Central memory CD8-positive, alpha-beta T cell (primary cell): Measurements from ENCODE around the gene PLCB1.

Source experiments
- ATAC-seq: fragments of 150-1000 bp; cut with Tn5 transposase; replicated peaks from 2 replicates; pipeline ENCODE4 v1.10.0; 2022; ENCODE audit warnings: mild to moderate bottlenecking, moderate FRiP score, moderate number of reproducible peaks; ENCODE audit not compliant: poor library complexity, severe bottlenecking; ENCODE audit errors: extremely low read depth
- DNase-seq, 2 donors: peaks; one replicate each; pipeline ENCODE4 v3.0.0; 2021; ENCODE audit warnings: low spot score in 2 of 2
- H3K27ac Mint-ChIP-seq: one replicate; pipeline ENCODE4 v1.8.0; 2022; ENCODE audit warnings: low read depth, mild to moderate bottlenecking, moderate library complexity, mixed read lengths
- H3K27me3 Mint-ChIP-seq: one replicate; pipeline ENCODE4 v1.8.0; 2022; ENCODE audit warnings: mixed read lengths
- H3K36me3 Mint-ChIP-seq: one replicate; pipeline ENCODE4 v1.8.0; 2022; ENCODE audit warnings: mild to moderate bottlenecking, moderate library complexity, mixed read lengths; ENCODE audit not compliant: insufficient read depth
- H3K4me1 Mint-ChIP-seq: one replicate; pipeline ENCODE4 v1.8.0; 2022; ENCODE audit warnings: mixed read lengths
- H3K4me3 Mint-ChIP-seq: one replicate; pipeline ENCODE4 v1.8.0; 2022; ENCODE audit warnings: mild to moderate bottlenecking, moderate library complexity, mixed read lengths
- H3K9me3 Mint-ChIP-seq: one replicate; pipeline ENCODE4 v1.8.0; 2022; ENCODE audit warnings: mixed read lengths

PLCB1 gene

GRCh38 chr20:8414586-8415274, 282.7 kb downstream of the PLCB1 start:
- Mint-ChIP-seq H3K4me3 (no peak overlapping the region), H3K27me3 (no peaks in the 10 kb centered on the region), H3K36me3 (peaks cover 2% of the 10 kb centered on the region), H3K4me1 (peaks cover 5% of the 10 kb centered on the region), H3K27ac (no peak overlapping the region), H3K9me3 (no peaks in the 10 kb centered on the region)
- ATAC-seq (no peak), DNase-seq (no peak)

- Mint-ChIP-seq H3K27ac (no peak overlapping the region), H3K4me1 (peaks cover 4% of the 10 kb centered on the region), H3K9me3 (no peaks in the 10 kb centered on the region), H3K27me3 (no peaks in the 10 kb centered on the region), H3K36me3 (peaks cover 1% of the 10 kb centered on the region), H3K4me3 (no peak overlapping the region)
- DNase-seq (no peak), ATAC-seq (no peak)
Measured at GRCh38 chr20:8421981-8422380, 289.9 kb downstream of the PLCB1 start.

DNA sequence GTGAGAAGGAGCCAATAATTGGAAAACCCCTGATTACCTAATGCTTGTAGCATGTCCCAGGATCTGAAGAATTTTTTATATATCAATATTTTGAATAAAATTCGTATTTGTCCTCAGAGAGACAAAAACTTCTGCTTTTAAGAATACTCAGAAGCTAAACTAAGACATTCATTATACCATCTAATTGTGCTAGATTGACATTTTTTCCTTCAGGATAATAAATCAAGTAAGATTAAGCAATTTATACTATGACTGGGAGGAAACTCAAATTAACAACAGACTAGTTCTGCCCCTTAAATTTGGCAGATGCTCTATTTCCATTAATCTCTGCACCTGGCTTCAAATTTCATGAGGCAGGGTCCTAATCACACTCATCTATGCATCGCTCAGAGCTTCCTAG, 291.4 kb downstream of the PLCB1 start:
- no peaks in the 10 kb centered on the region for H3K27me3 Mint-ChIP-seq
- no peak overlapping the region for H3K27ac Mint-ChIP-seq
- ATAC-seq (no peak), DNase-seq (no peak)
- no peak overlapping the region for H3K4me3 Mint-ChIP-seq
- no peaks in the 10 kb centered on the region for H3K36me3 Mint-ChIP-seq
- H3K4me1 Mint-ChIP-seq = peaks cover 12% of the 10 kb centered on the region
- no peaks in the 10 kb centered on the region for H3K9me3 Mint-ChIP-seq

DNA sequence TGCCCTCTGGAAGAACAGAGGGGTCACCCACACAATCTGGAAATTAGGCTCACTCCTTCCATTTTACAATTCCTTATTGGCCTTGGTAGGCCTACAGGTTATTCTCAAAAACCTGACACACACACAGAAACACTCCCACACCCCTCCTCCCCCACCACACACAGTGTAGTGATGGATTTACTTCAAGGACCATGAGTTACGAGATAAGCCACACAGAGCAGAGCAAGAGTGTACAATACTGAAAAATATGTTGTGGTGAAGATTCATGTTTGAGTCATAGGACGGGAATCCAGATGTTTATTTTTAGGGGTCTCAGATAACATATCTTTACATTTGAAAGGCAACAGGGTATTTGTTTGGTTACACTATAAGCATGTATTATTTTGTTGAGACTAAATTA, 291.9 kb downstream of the PLCB1 start:
- ATAC-seq (no peak), DNase-seq (no peak)
- Mint-ChIP-seq H3K4me1 (peaks cover 18% of the 10 kb centered on the region), H3K27ac (no peak overlapping the region), H3K4me3 (no peak overlapping the region), H3K9me3 (no peaks in the 10 kb centered on the region), H3K36me3 (no peaks in the 10 kb centered on the region), H3K27me3 (no peaks in the 10 kb centered on the region)

- ATAC-seq (no peak), DNase-seq (no peak)
- H3K4me1 Mint-ChIP-seq = peaks cover 25% of the 10 kb centered on the region
Measured at GRCh38 chr20:8425016-8425415, 292.9 kb downstream of the PLCB1 start.

DNA sequence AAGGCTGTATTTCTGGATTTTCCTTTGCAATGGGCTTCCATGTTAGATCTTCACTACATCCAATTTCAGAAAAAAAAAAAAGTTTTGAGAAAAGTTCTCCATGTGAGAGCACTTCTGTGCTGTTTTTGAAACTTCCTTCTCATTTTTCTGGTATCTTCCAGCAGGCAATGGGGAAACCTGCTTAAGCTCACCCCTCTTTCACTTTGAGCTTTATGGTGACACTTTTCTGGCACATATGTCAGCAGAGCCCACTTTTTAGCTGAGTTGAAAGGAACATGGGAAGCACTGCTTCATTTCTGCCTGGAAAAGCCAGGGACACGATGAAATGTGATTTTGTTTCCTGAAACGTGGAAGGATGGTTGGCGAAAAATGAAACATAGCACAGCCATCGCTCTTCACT, 293.7 kb downstream of the PLCB1 start:
- Mint-ChIP-seq H3K27me3 (no peaks in the 10 kb centered on the region), H3K4me3 (no peak overlapping the region), H3K4me1 (peaks cover 28% of the 10 kb centered on the region), H3K36me3 (no peaks in the 10 kb centered on the region), H3K27ac (no peak overlapping the region), H3K9me3 (no peaks in the 10 kb centered on the region)
- DNase-seq = no peak
- no peak for ATAC-seq

More at GRCh38 chr20:8425016-8425415, 292.9 kb downstream of the PLCB1 start:
- H3K9me3 Mint-ChIP-seq = no peaks in the 10 kb centered on the region
- H3K27ac Mint-ChIP-seq = no peak overlapping the region
- H3K36me3 Mint-ChIP-seq = no peaks in the 10 kb centered on the region
- no peak overlapping the region for H3K4me3 Mint-ChIP-seq
- no peaks in the 10 kb centered on the region for H3K27me3 Mint-ChIP-seq

DNA sequence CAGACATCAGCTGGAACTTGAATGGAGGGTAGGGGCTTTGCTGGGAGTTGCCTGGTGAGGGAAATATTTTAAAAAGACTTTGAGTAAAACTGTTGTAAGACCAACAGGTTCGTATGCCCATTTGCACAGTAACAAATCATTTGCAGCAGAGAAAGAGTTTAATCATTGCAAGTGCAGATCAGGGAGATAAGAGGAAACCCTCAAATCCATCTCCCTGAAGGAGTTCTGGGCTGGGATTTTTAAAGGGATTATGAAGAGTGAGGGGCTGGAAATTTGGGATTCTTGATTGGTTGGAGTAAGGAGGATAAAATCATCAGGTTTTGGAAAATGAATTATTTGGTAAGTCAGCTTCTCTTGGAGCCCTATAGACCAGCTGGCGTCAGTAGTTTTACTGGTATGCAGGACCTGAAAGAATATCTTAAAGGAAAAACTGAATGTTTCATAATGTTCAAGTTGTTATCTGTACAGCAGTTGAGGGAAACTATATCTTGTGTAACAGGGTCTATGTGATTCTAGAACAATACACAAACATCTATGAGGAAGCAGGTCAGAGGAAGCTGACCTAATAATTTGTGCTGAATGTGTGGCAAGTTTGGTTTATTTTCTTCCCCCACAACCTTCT, 295.5 kb downstream of the PLCB1 start:
- peak; percentile 25 for ATAC-seq
- H3K27ac Mint-ChIP-seq = no peak overlapping the region

DNA sequence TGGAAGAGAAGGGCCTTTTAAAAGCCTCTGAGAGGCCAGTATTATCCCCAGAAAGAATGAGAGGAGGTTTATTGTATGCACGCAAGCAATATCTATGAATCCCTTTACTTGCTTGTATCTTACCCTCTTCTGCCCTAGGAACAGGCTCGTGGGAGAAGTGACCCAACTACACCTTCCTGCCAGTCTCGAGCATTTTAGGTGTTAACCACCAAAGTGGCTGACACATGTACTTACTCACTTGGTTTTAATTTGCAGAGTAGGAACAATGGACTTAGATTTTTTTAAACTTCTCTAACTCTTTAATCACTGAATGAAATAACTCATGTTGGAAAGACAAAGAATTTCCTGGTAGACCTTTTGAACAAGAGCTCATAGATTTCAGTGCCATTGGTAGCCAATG, 296.9 kb downstream of the PLCB1 start:
- H3K27ac Mint-ChIP-seq = no peak overlapping the region
- peak overlapping the region; percentile 21 for H3K4me3 Mint-ChIP-seq
- H3K36me3 Mint-ChIP-seq = no peaks in the 10 kb centered on the region
- DNase-seq = no peak
- H3K27me3 Mint-ChIP-seq = no peaks in the 10 kb centered on the region
- no peaks in the 10 kb centered on the region for H3K9me3 Mint-ChIP-seq
- H3K4me1 Mint-ChIP-seq = peaks cover 25% of the 10 kb centered on the region
- peak; percentile 86 for ATAC-seq

More for the DNA sequence above, 295.5 kb downstream of the PLCB1 start:
- Mint-ChIP-seq H3K4me1 (peaks cover 28% of the 10 kb centered on the region), H3K9me3 (no peaks in the 10 kb centered on the region), H3K36me3 (no peaks in the 10 kb centered on the region), H3K27me3 (no peaks in the 10 kb centered on the region), H3K4me3 (no peak overlapping the region)
- no peak for DNase-seq

DNA sequence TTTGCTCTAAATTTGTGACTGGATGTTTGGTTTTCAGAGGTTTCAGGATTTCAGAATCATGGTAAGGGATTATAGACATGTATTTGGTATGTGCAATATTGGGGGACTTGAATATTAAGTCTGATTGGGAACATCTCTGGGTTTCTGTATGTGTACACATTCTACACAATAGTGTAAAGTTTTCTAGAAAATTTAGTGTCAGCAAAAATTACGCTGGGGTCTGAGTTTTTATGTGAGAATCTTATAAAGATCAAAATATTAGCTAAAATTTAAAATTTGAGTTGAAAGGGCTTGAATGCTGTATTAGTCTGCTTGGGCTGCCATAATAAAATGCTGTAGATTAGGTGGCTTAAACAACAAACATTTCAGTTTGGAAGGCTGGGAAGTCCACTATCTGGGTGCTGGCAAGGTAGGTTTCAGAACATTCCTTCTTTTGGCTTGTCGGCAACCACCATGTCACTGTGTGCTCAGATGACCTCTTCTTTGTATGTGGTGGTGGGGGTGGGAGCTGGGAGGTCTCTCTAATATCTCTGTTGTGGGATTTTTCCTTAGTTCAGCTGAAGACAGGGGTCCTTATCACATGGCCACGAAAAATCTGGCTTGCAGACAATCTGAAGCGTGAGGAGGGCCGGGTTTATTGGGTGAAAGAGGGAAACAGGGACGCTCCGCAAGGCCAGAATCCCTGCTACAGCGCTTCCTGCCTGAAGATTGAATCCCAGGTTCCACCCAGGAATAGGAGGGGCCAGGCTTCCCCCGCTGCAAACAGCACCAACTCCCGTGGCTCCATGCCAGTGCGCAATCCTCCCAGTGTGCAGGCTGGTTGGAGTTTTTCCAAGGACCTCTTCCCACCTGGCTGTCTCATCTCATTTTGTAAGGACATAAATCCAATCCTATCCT, 299.7 kb downstream of the PLCB1 start:
- DNase-seq = no peak
- H3K27me3 Mint-ChIP-seq = no peaks in the 10 kb centered on the region
- peaks cover 24% of the 10 kb centered on the region for H3K4me1 Mint-ChIP-seq
- no peaks in the 10 kb centered on the region for H3K9me3 Mint-ChIP-seq
- ATAC-seq = no peak
- no peak overlapping the region for H3K4me3 Mint-ChIP-seq
- no peak overlapping the region for H3K27ac Mint-ChIP-seq
- H3K36me3 Mint-ChIP-seq = no peaks in the 10 kb centered on the region

GRCh38 chr20:8432435-8433148, 300.5 kb downstream of the PLCB1 start:
- no peaks in the 10 kb centered on the region for H3K9me3 Mint-ChIP-seq
- H3K4me1 Mint-ChIP-seq = peaks cover 19% of the 10 kb centered on the region
- ATAC-seq (no peak), DNase-seq (no peak)
- H3K36me3 Mint-ChIP-seq = no peaks in the 10 kb centered on the region
- H3K4me3 Mint-ChIP-seq = no peak overlapping the region
- no peak overlapping the region for H3K27ac Mint-ChIP-seq
- no peaks in the 10 kb centered on the region for H3K27me3 Mint-ChIP-seq

- Mint-ChIP-seq H3K9me3 (no peaks in the 10 kb centered on the region), H3K4me3 (no peak overlapping the region), H3K36me3 (no peaks in the 10 kb centered on the region), H3K27ac (no peak overlapping the region), H3K4me1 (peaks cover 18% of the 10 kb centered on the region), H3K27me3 (no peaks in the 10 kb centered on the region)
- ATAC-seq = no peak
- no peak for DNase-seq
Measured at GRCh38 chr20:8433291-8433690, 301.2 kb downstream of the PLCB1 start.

- H3K27me3 Mint-ChIP-seq = no peaks in the 10 kb centered on the region
- H3K4me3 Mint-ChIP-seq = no peak overlapping the region
- DNase-seq (no peak), ATAC-seq (no peak)
- peaks cover 6% of the 10 kb centered on the region for H3K4me1 Mint-ChIP-seq
- no peak overlapping the region for H3K27ac Mint-ChIP-seq
- no peaks in the 10 kb centered on the region for H3K36me3 Mint-ChIP-seq
- no peaks in the 10 kb centered on the region for H3K9me3 Mint-ChIP-seq
Measured at GRCh38 chr20:8434326-8434876, 302.3 kb downstream of the PLCB1 start.
